A673 (cell line): Measurements from ENCODE around the gene MLPH.

Experiments
- EZH2 ChIP-seq: fragments of 200-600 bp; sonication (generic); IDR thresholded peaks from 2 replicates; pipeline ENCODE4 v1.6.1; 2017; ENCODE audit warnings: borderline replicate concordance, low read depth, mild to moderate bottlenecking, mixed read lengths, antibody characterized with exemption, low read length; ENCODE audit not compliant: poor library complexity, severe bottlenecking
- TF ChIP-seq, protein P1 (sequence below): fragments of 300-800, 200-600 bp; sonication (generic); conservative IDR thresholded peaks from 2 replicates; pipeline ENCODE4 v1.5.1; 2017; ENCODE audit warnings: low read depth, mild to moderate bottlenecking, antibody characterized with exemption, low read length, moderate library complexity, mixed read lengths

DNA sequence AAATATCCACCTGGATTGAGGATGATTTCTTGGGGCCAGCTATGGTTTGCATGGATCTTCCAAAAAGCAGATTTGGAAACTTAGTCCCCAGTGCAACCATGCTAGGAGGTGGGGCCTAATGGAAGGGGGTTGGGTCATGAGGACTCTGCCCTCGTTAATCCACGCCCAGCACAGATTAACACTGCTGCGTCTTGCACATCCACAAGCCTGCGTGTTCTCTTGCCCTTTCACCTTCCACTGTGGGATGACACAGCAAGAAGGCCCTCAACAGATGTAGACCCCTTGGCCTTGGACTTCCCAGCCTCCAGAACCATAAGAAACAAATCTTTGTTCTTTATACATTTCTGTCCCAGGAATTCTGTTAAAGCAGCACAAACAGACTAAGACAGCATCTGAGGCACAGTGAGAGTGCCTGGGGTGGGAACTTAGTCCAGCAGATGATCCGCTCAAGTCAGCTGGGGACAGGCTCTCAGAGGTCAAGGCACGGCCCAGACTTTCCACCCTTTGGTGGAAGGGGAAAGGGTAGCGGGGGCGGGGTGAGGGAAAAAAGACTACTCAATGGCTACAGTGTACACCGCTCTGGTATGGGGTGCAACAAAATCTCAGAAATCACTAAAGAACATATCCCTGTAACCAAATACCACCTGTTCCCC is 101.1 kb downstream of the MLPH start:
- TF ChIP-seq, protein P1, sequence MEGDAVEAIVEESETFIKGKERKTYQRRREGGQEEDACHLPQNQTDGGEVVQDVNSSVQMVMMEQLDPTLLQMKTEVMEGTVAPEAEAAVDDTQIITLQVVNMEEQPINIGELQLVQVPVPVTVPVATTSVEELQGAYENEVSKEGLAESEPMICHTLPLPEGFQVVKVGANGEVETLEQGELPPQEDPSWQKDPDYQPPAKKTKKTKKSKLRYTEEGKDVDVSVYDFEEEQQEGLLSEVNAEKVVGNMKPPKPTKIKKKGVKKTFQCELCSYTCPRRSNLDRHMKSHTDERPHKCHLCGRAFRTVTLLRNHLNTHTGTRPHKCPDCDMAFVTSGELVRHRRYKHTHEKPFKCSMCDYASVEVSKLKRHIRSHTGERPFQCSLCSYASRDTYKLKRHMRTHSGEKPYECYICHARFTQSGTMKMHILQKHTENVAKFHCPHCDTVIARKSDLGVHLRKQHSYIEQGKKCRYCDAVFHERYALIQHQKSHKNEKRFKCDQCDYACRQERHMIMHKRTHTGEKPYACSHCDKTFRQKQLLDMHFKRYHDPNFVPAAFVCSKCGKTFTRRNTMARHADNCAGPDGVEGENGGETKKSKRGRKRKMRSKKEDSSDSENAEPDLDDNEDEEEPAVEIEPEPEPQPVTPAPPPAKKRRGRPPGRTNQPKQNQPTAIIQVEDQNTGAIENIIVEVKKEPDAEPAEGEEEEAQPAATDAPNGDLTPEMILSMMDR = no peak
- TF ChIP-seq EZH2 = no peak
